H1 (cell line): ENCODE data around the gene TNC. TPM values are rescaled to one million over a fixed set of nuclear protein-coding genes. Genes with fewer than 3 reads are reported as not detected.

ENCODE experiments used
- CTCF ChIA-PET: fragments of 300-600 bp; sonication (Branson Sonifier 250); formaldehyde crosslinking; loops from one replicate; lab custom pipeline; 2021; ENCODE audit not compliant: partially characterized antibody; lab: Charles Lee
- POLR2A ChIA-PET: fragments of 300-600 bp; sonication (Branson Sonifier 250); formaldehyde crosslinking; loops from one replicate; lab custom pipeline; 2021; ENCODE audit warnings: inconsistent platforms; ENCODE audit not compliant: partially characterized antibody; lab: Charles Lee
- DNase-seq, 2 experiments: peaks; one replicate each; pipeline versions ENCODE4 v3.0.0 to v3.0.0-alpha.2; 2010 to 2022; ENCODE audit warnings: low spot score in 2 of 2, low read depth in 1 of 2, mixed read lengths in 1 of 2
- FAIRE-seq: peaks from 2 replicates; lab custom pipeline; 2011; peaks lifted over from hg19 to GRCh38; lab: Jason Lieb, UNC
- H2AFZ ChIP-seq: 2 replicates; pipeline ENCODE4 v1.8.1; 2012; ENCODE audit warnings: low read length, inconsistent platforms
- H2AK5ac ChIP-seq: 2 replicates; pipeline ENCODE4 v1.6.1; 2013; ENCODE audit warnings: low read depth, low read length
- H2BK120ac ChIP-seq: replicated peaks from 2 replicates; pipeline ENCODE3; 2013; ENCODE audit warnings: low read depth, low read length, inconsistent platforms
- H2BK12ac ChIP-seq: 2 replicates; pipeline ENCODE4 v1.6.1; 2013; ENCODE audit warnings: low read depth, low read length
- H2BK15ac ChIP-seq: 2 replicates; pipeline ENCODE4 v1.6.1; 2013; ENCODE audit warnings: low read length
- H2BK20ac ChIP-seq: 2 replicates; pipeline ENCODE4 v1.6.1; 2013; ENCODE audit warnings: low read length
- H2BK5ac ChIP-seq: 2 replicates; pipeline ENCODE4 v1.6.1; 2013; ENCODE audit warnings: low read depth, low read length
- H3K14ac ChIP-seq: 2 replicates; pipeline ENCODE4 v1.6.1; 2013; ENCODE audit warnings: inconsistent platforms; ENCODE audit not compliant: insufficient read length
- H3K18ac ChIP-seq: 2 replicates; pipeline ENCODE4 v1.6.1; 2013; ENCODE audit warnings: low read length; ENCODE audit errors: extremely low read depth
- H3K23ac ChIP-seq: 2 replicates; pipeline ENCODE4 v1.6.1; 2013; ENCODE audit warnings: inconsistent platforms; ENCODE audit not compliant: insufficient read length
- H3K23me2 ChIP-seq: 2 replicates; pipeline ENCODE4 v1.6.1; 2013; ENCODE audit warnings: low read depth, low read length
- H3K27ac ChIP-seq: 2 replicates; pipeline ENCODE4 v1.6.1; 2011; ENCODE audit warnings: low read depth, low read length, inconsistent platforms
- H3K27me3 ChIP-seq, 4 experiments: replicated peaks in 1 of 4; 1 replicate in 1 of 4; 2 replicates in 3 of 4; pipeline versions ENCODE4 v1.6.1 to v1.8.1; 2011 to 2013; ENCODE audit warnings: low read length in 3 of 4, mild to moderate bottlenecking in 3 of 4, inconsistent platforms in 2 of 4, mixed read lengths in 2 of 4, moderate library complexity in 1 of 4; ENCODE audit not compliant: control insufficient read depth in 3 of 4, insufficient read depth in 3 of 4; ENCODE audit errors: extremely low read depth in 1 of 4
- H3K36me3 ChIP-seq, 4 experiments: 2 replicates each; pipeline versions ENCODE4 v1.6.1 to v1.8.1; 2011 to 2013; ENCODE audit warnings: mild to moderate bottlenecking in 4 of 4, low read length in 3 of 4, moderate library complexity in 2 of 4, control low read depth in 1 of 4, inconsistent platforms in 1 of 4; ENCODE audit not compliant: insufficient read depth in 4 of 4, control insufficient read depth in 2 of 4
- H3K4ac ChIP-seq: replicated peaks from 2 replicates; pipeline ENCODE3; 2013; ENCODE audit warnings: low read length, low read depth, mixed read lengths, inconsistent platforms; ENCODE audit not compliant: insufficient read length
- H3K4me1 ChIP-seq, 4 experiments: replicated peaks in 1 of 4; 1 replicate in 1 of 4; 2 replicates in 3 of 4; pipeline versions ENCODE4 v1.6.1 to v1.8.1; 2011 to 2013; ENCODE audit warnings: low read length in 3 of 4, inconsistent platforms in 2 of 4, mixed read lengths in 1 of 4; ENCODE audit not compliant: insufficient read depth in 4 of 4, control insufficient read depth in 3 of 4
- H3K4me2 ChIP-seq, 2 experiments: 2 replicates each; pipeline versions ENCODE4 v1.6.1 to v1.8.1; 2011 to 2013; ENCODE audit warnings: low read depth in 2 of 2, low read length in 2 of 2, control low read depth in 1 of 2, inconsistent platforms in 1 of 2, mild to moderate bottlenecking in 1 of 2; ENCODE audit not compliant: insufficient read depth in 1 of 2
- H3K4me3 ChIP-seq, 4 experiments: fragments of 200-600, 300-600 bp in 1 of 4; sonication (generic), shearing (Covaris generic), sonication (Bioruptor Twin) in 1 of 4; 2 replicates each; pipeline versions ENCODE4 v1.5.1 to v1.8.1; 2011 to 2016; ENCODE audit warnings: low read length in 4 of 4, low read depth in 3 of 4, control low read depth in 2 of 4, inconsistent platforms in 2 of 4, mild to moderate bottlenecking in 2 of 4, mixed read lengths in 1 of 4, moderate library complexity in 1 of 4; ENCODE audit not compliant: insufficient read depth in 2 of 4; ENCODE audit errors: extremely low read depth in 1 of 4
- H3K56ac ChIP-seq: replicated peaks from 2 replicates; pipeline ENCODE3; 2013; ENCODE audit warnings: low read depth, mild to moderate bottlenecking, mixed read lengths, low read length, inconsistent platforms; ENCODE audit not compliant: insufficient read length
- H3K79me1 ChIP-seq: 2 replicates; pipeline ENCODE4 v1.6.1; 2013; ENCODE audit warnings: low read depth, low read length, control low read depth
- H3K79me2 ChIP-seq, 2 experiments: 2 replicates each; pipeline versions ENCODE4 v1.6.1 to v1.8.1; 2012 to 2013; ENCODE audit warnings: low read length in 2 of 2, mild to moderate bottlenecking in 2 of 2, inconsistent platforms in 1 of 2; ENCODE audit not compliant: insufficient read depth in 2 of 2, control insufficient read depth in 1 of 2
- H3K9ac ChIP-seq, 4 experiments: replicated peaks in 1 of 4; 1 replicate in 1 of 4; 2 replicates in 3 of 4; pipeline versions ENCODE4 v1.6.1 to v1.8.1; 2011 to 2013; ENCODE audit warnings: low read depth in 3 of 4, low read length in 3 of 4, control low read depth in 2 of 4, mild to moderate bottlenecking in 2 of 4, moderate library complexity in 2 of 4, inconsistent platforms in 1 of 4; ENCODE audit errors: extremely low read depth in 1 of 4
- H3K9me3 ChIP-seq, 2 experiments: 2 replicates each; pipeline versions ENCODE4 v1.6.1 to v1.8.1; 2012 to 2013; ENCODE audit warnings: mild to moderate bottlenecking in 2 of 2, moderate library complexity in 2 of 2, control low read depth in 1 of 2, inconsistent platforms in 1 of 2, low read depth in 1 of 2, low read length in 1 of 2, mixed read lengths in 1 of 2; ENCODE audit not compliant: insufficient read depth in 2 of 2
- H4K20me1 ChIP-seq, 2 experiments: replicated peaks in 1 of 2; 2 replicates each; pipeline versions ENCODE3 to v1.8.1; 2011 to 2013; ENCODE audit warnings: inconsistent platforms in 2 of 2, low read length in 2 of 2, mild to moderate bottlenecking in 1 of 2; ENCODE audit not compliant: insufficient read depth in 2 of 2, control insufficient read depth in 1 of 2
- H4K5ac ChIP-seq: 2 replicates; pipeline ENCODE4 v1.6.1; 2013; ENCODE audit warnings: low read length, low read depth, mixed read lengths, inconsistent platforms; ENCODE audit not compliant: insufficient read length
- H4K8ac ChIP-seq: 2 replicates; pipeline ENCODE4 v1.8.0; 2013; ENCODE audit warnings: mild to moderate bottlenecking, moderate library complexity, low read length, inconsistent platforms; ENCODE audit not compliant: insufficient read depth; ENCODE audit errors: extremely low read depth
- H4K91ac ChIP-seq: replicated peaks from 2 replicates; pipeline ENCODE3; 2013; ENCODE audit warnings: low read length, mixed read lengths, inconsistent platforms; ENCODE audit not compliant: insufficient read length
- GTF2F1 ChIP-seq: IDR thresholded peaks from 2 replicates; pipeline ENCODE4 v1.6.1; 2012; ENCODE audit warnings: low read depth, low read length, improper control_type of control experiment, borderline replicate concordance
- HDAC6 ChIP-seq: IDR thresholded peaks from one replicate; pipeline ENCODE4 v1.7.1; 2012; ENCODE audit warnings: low read depth, mild to moderate bottlenecking, inconsistent platforms, low read length, moderate library complexity
- KDM1A ChIP-seq: fragments of 200-600, 300-600 bp; sonication (generic); IDR thresholded peaks from 2 replicates; pipeline ENCODE4 v1.7.1; 2016; ENCODE audit warnings: mild to moderate bottlenecking, low read length, borderline replicate concordance
- KDM5A ChIP-seq: fragments of 200-600 bp; IDR thresholded peaks from 2 replicates; pipeline ENCODE4 v1.7.1; 2012; ENCODE audit warnings: mild to moderate bottlenecking, low read length, inconsistent platforms, mixed read lengths
- SAP30 ChIP-seq: fragments of 300-600 bp; sonication (generic); IDR thresholded peaks from 2 replicates; pipeline ENCODE4 v1.7.1; 2012; ENCODE audit warnings: low read length, moderate library complexity, mild to moderate bottlenecking, inconsistent platforms; ENCODE audit not compliant: insufficient read depth, insufficient replicate concordance
- polyA plus RNA-seq, 7 experiments: library from polyadenylated mRNA; depleted of rRNA in 3 of 7; stranded (reverse) in 5 of 7; unstranded in 2 of 7; fragments of >200 nt in 5 of 7; fragments of 200-250 nt in 2 of 7; gene quantifications; 1 replicate in 5 of 7; 2 replicates in 1 of 7; 4 replicates in 1 of 7; pipeline versions ENCODE4 v1.2.1 to v1.2.3, GENCODE V29; 2011 to 2013; ENCODE audit warnings: missing spikeins in 2 of 7, mixed read lengths in 2 of 7
- total RNA-seq: library from RNA; stranded (reverse); fragmentation: NEBNext Ultra II Directional; extraction: Animal tissue kit (Norgen Biotek cat#: 25700); gene quantifications from 2 replicates; pipeline ENCODE4 v1.2.1, GENCODE V29; 2021

Gene TNC
- total and polyA plus RNA-seq, 2 of the 8 experiments (the other 6 are each of a cell fraction or from before 2014, with no cell fraction given), result 6.2 to 11.4 TPM

GRCh38 chr9:115057559-115057958, 60.4 kb downstream of the TNC start:
- no peak for FAIRE-seq
- POLR2A ChIA-PET, result no interaction called here
- TF ChIP-seq KDM5A, result no peak
- TF ChIP-seq GTF2F1, result no peak
- no peak for TF ChIP-seq SAP30
- no peak for TF ChIP-seq KDM1A
- TF ChIP-seq HDAC6, result no peak

More at GRCh38 chr9:115057559-115057958, 60.4 kb downstream of the TNC start:
- Histone ChIP-seq H3K23me2 (no peaks in the 10 kb centered on the region), H3K56ac (no peak overlapping the region), H2BK15ac (no peak overlapping the region), H3K4me3 (no peak overlapping the region), H3K36me3 (no peaks in the 10 kb centered on the region), H3K27ac (no peak overlapping the region), H3K4ac (no peak overlapping the region), H2AK5ac (no peak overlapping the region), H3K79me1 (no peaks in the 10 kb centered on the region), H3K4me1 (no peaks in the 10 kb centered on the region), H3K27me3 (no peaks in the 10 kb centered on the region), H3K14ac (no peak overlapping the region), H4K91ac (no peak overlapping the region), H3K9me3 (no peaks in the 10 kb centered on the region), H2BK20ac (no peak overlapping the region), H2BK12ac (no peak overlapping the region), H2AFZ (no peak overlapping the region), H2BK120ac (no peak overlapping the region), H3K9ac (no peak overlapping the region), H3K4me2 (no peak overlapping the region), H3K18ac (no peak overlapping the region), H4K5ac (no peak overlapping the region), H4K8ac (no peak overlapping the region), H2BK5ac (no peak overlapping the region), H3K79me2 (no peaks in the 10 kb centered on the region), H3K23ac (no peak overlapping the region), H4K20me1 (peaks cover 0 to 1% of the 10 kb centered on the region in 2 experiments)
- DNase-seq, result no peak
- CTCF ChIA-PET, result interaction anchor here (1.5 kb wide), 1 partner anchor 43 kb away, joined by 4 read pairs; no protein-coding TSS in a partner anchor
